ENCODE data around the gene HIGD1A. TPM values are rescaled to one million over a fixed set of nuclear protein-coding genes. Genes with fewer than 3 reads are reported as not detected.
A peak's percentile ranks its signal among the peaks of the same experiment; 100 is the strongest.

Gene HIGD1A
- total and polyA plus RNA-seq, 2 of the 4 experiments (the other 2 are of a cell fraction): 86.6 to 137 TPM

DNA sequence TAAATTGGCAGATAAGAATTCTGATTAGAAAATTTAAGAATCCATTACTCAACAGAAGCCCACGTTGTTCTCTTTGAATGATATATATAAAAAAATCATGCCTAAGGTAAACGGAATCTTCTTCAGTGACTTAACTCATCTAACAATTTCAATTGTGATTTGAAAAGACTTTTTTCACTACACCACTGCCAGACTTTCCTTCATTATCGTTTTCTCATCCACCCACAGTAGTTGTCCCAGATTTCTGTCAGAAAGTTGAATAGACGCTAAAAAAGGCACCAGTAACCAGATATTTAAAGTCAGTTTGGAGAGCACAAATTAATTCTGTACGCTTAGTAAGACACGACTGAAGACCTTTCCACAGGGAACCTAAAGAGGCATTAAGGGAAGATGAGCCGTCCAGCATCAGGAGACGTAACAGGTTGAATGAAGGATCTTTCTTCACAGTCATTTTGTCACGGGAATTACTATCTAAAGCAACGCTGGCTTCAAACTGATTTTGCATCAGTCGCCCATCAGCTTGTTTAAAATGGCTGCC, 1.3 kb downstream of the HIGD1A start:
- H2AFZ ChIP-seq (replicated peaks; ENCODE audit: low read length, poor library complexity): no peak overlapping the region
- intact Hi-C loops (cut with micrococcal nuclease): no loop called here
- H3K4me3 ChIP-seq (ENCODE audit: insufficient read depth, low read depth, low read length): peak overlapping the region; percentile 83
- no peak for TF ChIP-seq MXI1 (IDR thresholded peaks at IDR 0.05; ENCODE audit: borderline replicate concordance, low read depth, low read length)
- TF ChIP-seq CHD1 (IDR thresholded peaks at IDR 0.05; ENCODE audit: low read depth, low read length): no peak
- no peak for TF ChIP-seq BHLHE40 (IDR thresholded peaks at IDR 0.05; ENCODE audit: low read depth, low read length)
- no peak for TF ChIP-seq FOS (IDR thresholded peaks at IDR 0.05; ENCODE audit: low read depth, low read length)
- no peak for TF ChIP-seq SMC3 (IDR thresholded peaks at IDR 0.05; ENCODE audit: low read depth, low read length)
- TF ChIP-seq CEBPB (IDR thresholded peaks at IDR 0.05; ENCODE audit: low read depth, low read length): no peak
- TF ChIP-seq, protein P1, sequence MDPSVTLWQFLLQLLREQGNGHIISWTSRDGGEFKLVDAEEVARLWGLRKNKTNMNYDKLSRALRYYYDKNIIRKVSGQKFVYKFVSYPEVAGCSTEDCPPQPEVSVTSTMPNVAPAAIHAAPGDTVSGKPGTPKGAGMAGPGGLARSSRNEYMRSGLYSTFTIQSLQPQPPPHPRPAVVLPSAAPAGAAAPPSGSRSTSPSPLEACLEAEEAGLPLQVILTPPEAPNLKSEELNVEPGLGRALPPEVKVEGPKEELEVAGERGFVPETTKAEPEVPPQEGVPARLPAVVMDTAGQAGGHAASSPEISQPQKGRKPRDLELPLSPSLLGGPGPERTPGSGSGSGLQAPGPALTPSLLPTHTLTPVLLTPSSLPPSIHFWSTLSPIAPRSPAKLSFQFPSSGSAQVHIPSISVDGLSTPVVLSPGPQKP (IDR thresholded peaks at IDR 0.05; ENCODE audit: borderline replicate concordance, low read depth, low read length): no peak
- TF ChIP-seq, protein P2, sequence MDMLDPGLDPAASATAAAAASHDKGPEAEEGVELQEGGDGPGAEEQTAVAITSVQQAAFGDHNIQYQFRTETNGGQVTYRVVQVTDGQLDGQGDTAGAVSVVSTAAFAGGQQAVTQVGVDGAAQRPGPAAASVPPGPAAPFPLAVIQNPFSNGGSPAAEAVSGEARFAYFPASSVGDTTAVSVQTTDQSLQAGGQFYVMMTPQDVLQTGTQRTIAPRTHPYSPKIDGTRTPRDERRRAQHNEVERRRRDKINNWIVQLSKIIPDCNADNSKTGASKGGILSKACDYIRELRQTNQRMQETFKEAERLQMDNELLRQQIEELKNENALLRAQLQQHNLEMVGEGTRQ (IDR thresholded peaks at IDR 0.05; ENCODE audit: low read depth, low read length): no peak
- H3K27ac ChIP-seq (ENCODE audit: insufficient read depth, low read length): peak overlapping the region; percentile 8; the same call in 1 of the 2 replicates
- CTCF ChIA-PET: no interaction called here
- peaks cover 3% of the 10 kb centered on the region; the same call in 1 of the 2 replicates for H3K4me1 ChIP-seq (ENCODE audit: control insufficient read depth, insufficient read depth, low read length)
- no peak overlapping the region for H2BK15ac ChIP-seq (ENCODE audit: low read depth, low read length)
- H3K27me3 ChIP-seq (ENCODE audit: control insufficient read depth, insufficient read depth, low read length): 0 out of 2 replicates have a peak, but pooled peaks cover 2% of the 10 kb centered on the region
- no peak for DNase-seq
- peaks cover 22% of the 10 kb centered on the region for H4K20me1 ChIP-seq (ENCODE audit: insufficient read depth, low read length)
- peak overlapping the region; percentile 7 to 46; a peak in 2 of 4 replicates for H4K8ac ChIP-seq (ENCODE audit: low read depth in 2 of 2, low read length in 2 of 2)
- H3K56ac ChIP-seq (ENCODE audit: extremely low read depth, insufficient read depth, low read length): peak overlapping the region; percentile 25; the same call in 1 of the 2 replicates
- peak overlapping the region; percentile 83 for H2AK9ac ChIP-seq (replicated peaks; ENCODE audit: low read depth, low read length, poor library complexity)
- peak overlapping the region; percentile 97 for H3K23ac ChIP-seq (ENCODE audit: low read depth, low read length)
- H3K36me3 ChIP-seq (ENCODE audit: control insufficient read depth, insufficient read depth, low read length): no peaks in the 10 kb centered on the region
- no peak for ATAC-seq (ENCODE audit: low read depth)
- H4K91ac ChIP-seq (ENCODE audit: insufficient read depth, low read depth, low read length): no peak overlapping the region
- in situ Hi-C loops (cut with MboI; ENCODE audit: low sequenced_read_pairs): no loop called here
- peak overlapping the region; percentile 88 for H3K4me2 ChIP-seq (ENCODE audit: low read depth, low read length)
- H3K18ac ChIP-seq (ENCODE audit: low read depth, low read length): no peak overlapping the region
- peaks cover 18 to 38% of the 10 kb centered on the region in 2 experiments for H3K79me1 ChIP-seq (ENCODE audit: low read depth in 1 of 2, low read length in 2 of 2)
- no peak overlapping the region; the same call in 1 of the 2 replicates for H3K14ac ChIP-seq (replicated peaks; ENCODE audit: low read depth, low read length)
- dilution Hi-C loops (cut with HindIII; ENCODE audit: low sequenced_read_pairs, unreplicated experiment): no loop called here
- no peak overlapping the region for H2BK20ac ChIP-seq (ENCODE audit: low read depth, low read length)
- peak overlapping the region; percentile 83 for H3K9ac ChIP-seq (ENCODE audit: low read depth, low read length)
- H4K5ac ChIP-seq (ENCODE audit: low read depth, low read length): peak overlapping the region; percentile 22; the same call in 1 of the 2 replicates
- BruUV-seq (replicated peaks): TSS peak; percentile 50
- POLR2A ChIA-PET (ENCODE audit: unreplicated experiment): no interaction called here
- H2AK5ac ChIP-seq (ENCODE audit: low read depth, low read length): no peak overlapping the region
- 0 out of 2 replicates have a peak overlapping the region, but pooled peaks have one; percentile 71 for H3K4ac ChIP-seq (ENCODE audit: low read depth, low read length)
- peaks cover 3% of the 10 kb centered on the region for H3K9me1 ChIP-seq (ENCODE audit: insufficient read depth, low read length)
- H3K9me3 ChIP-seq (ENCODE audit: control insufficient read depth, insufficient read depth, low read length): no peaks in the 10 kb centered on the region
- 43% methylated on average over 6 of the region's 11 CpGs; no CpG with 5 or more reads in 1 of the 2 experiments for WGBS, 2 experiments (ENCODE audit: extremely low coverage in 2 of 2, insufficient read length in 1 of 2)
- no peak overlapping the region for H2BK5ac ChIP-seq (ENCODE audit: low read depth, low read length, poor library complexity, severe bottlenecking)
- H2BK120ac ChIP-seq (ENCODE audit: low read depth, low read length): no peak overlapping the region

All from IMR-90 (cell line).